ENCODE measurements around the gene NOTCH2.

- TF ChIP-seq CTCF (IDR thresholded peaks at IDR 0.05; ENCODE audit: low read depth, low read length, missing input control) (no peak), EGR1 (IDR thresholded peaks at IDR 0.05; ENCODE audit: low read depth in 2 of 2) (no peak), JUND (IDR thresholded peaks at IDR 0.05) (no peak), TAF1 (conservative IDR thresholded peaks at IDR 0.05) (no peak), ATF3 (IDR thresholded peaks at IDR 0.05) (no peak), SP1 (IDR thresholded peaks at IDR 0.05) (no peak), REST (IDR thresholded peaks at IDR 0.05) (no peak), RAD21 (IDR thresholded peaks at IDR 0.05) (no peak), RXRA (IDR thresholded peaks at IDR 0.05) (no peak)
Observed at GRCh38 chr1:119964673-119965363, 104.6 kb downstream of the NOTCH2 start.
